GM23338 (cell line): ENCODE measurements around the gene AKT1S1. TPM values are rescaled to one million over a fixed set of nuclear protein-coding genes. Genes with fewer than 3 reads are reported as not detected.

ENCODE experiments used
- ATAC-seq: fragments of 200-7000 bp; cut with Tn5 transposase; 3 replicates; pipeline ENCODE4 v1.9.1; 2020
- DNase-seq: peaks from one replicate; pipeline ENCODE4 v3.0.0-alpha.2; 2015; ENCODE audit warnings: low spot score
- H2AFZ ChIP-seq: fragments of 200-600 bp; sonication (generic); 2 replicates; pipeline ENCODE4 v1.8.0; 2016; ENCODE audit warnings: antibody characterized with exemption, mild to moderate bottlenecking, moderate library complexity
- H3F3A ChIP-seq: fragments of 200-600 bp; sonication (generic); replicated peaks from 2 replicates; pipeline ENCODE4 v1.8.0; 2017; ENCODE audit warnings: antibody characterized with exemption, mixed run types, low read depth
- H3K27ac ChIP-seq: fragments of 200-600 bp; sonication (generic); 2 replicates; pipeline ENCODE4 v1.6.1; 2016; ENCODE audit warnings: low read depth
- H3K27me3 ChIP-seq: fragments of 200-600 bp; sonication (generic); 2 replicates; pipeline ENCODE4 v1.8.0; 2016; ENCODE audit warnings: mild to moderate bottlenecking, mixed run types, moderate library complexity; ENCODE audit not compliant: insufficient read depth
- H3K36me3 ChIP-seq: fragments of 200-600 bp; sonication (generic); 2 replicates; pipeline ENCODE4 v1.8.0; 2016; ENCODE audit warnings: mild to moderate bottlenecking; ENCODE audit not compliant: insufficient read depth
- H3K4me1 ChIP-seq: fragments of 200-600 bp; sonication (generic); 2 replicates; pipeline ENCODE4 v1.8.0; 2016; ENCODE audit warnings: mild to moderate bottlenecking, moderate library complexity; ENCODE audit not compliant: insufficient read depth
- H3K4me2 ChIP-seq: fragments of 200-600 bp; sonication (generic); 2 replicates; pipeline ENCODE4 v1.7.1; 2017; ENCODE audit warnings: mixed run types
- H3K4me3 ChIP-seq: fragments of 200-600 bp; sonication (generic); 2 replicates; pipeline ENCODE4 v1.6.1; 2016; ENCODE audit warnings: mixed run types
- H3K79me2 ChIP-seq: fragments of 200-600 bp; sonication (generic); replicated peaks from 2 replicates; pipeline ENCODE4 v1.8.0; 2017; ENCODE audit warnings: mild to moderate bottlenecking; ENCODE audit not compliant: insufficient read depth
- H3K9me2 ChIP-seq: fragments of 200-600 bp; sonication (generic); 2 replicates; pipeline ENCODE4 v1.8.0; 2017; ENCODE audit not compliant: insufficient read depth
- H4K20me1 ChIP-seq: fragments of 200-600 bp; sonication (generic); replicated peaks from 2 replicates; pipeline ENCODE4 v1.8.0; 2017; ENCODE audit warnings: mild to moderate bottlenecking; ENCODE audit not compliant: insufficient read depth
- H3K27ac Mint-ChIP-seq: 2 replicates; pipeline ENCODE4 v1.8.0; 2020; ENCODE audit warnings: inconsistent platforms, mild to moderate bottlenecking, moderate library complexity, mixed read lengths
- H3K27me3 Mint-ChIP-seq: 3 replicates; pipeline ENCODE4 v1.8.0; 2022; ENCODE audit warnings: low read depth, mild to moderate bottlenecking, moderate library complexity, mixed read lengths, inconsistent platforms; ENCODE audit not compliant: insufficient read depth, poor library complexity
- H3K36me3 Mint-ChIP-seq: 3 replicates; pipeline ENCODE4 v1.8.0; 2021; ENCODE audit warnings: low read depth, mild to moderate bottlenecking, inconsistent platforms, moderate library complexity, mixed read lengths
- H3K4me1 Mint-ChIP-seq: 3 replicates; pipeline ENCODE4 v1.8.0; 2020; ENCODE audit warnings: mild to moderate bottlenecking, inconsistent platforms, mixed read lengths
- H3K4me3 Mint-ChIP-seq: 3 replicates; pipeline ENCODE4 v1.8.0; 2021; ENCODE audit warnings: moderate library complexity, mild to moderate bottlenecking, inconsistent platforms, mixed read lengths
- H3K9me3 Mint-ChIP-seq: 3 replicates; pipeline ENCODE4 v1.8.0; 2020; ENCODE audit warnings: moderate library complexity, mild to moderate bottlenecking, inconsistent platforms, mixed read lengths
- CREB1 ChIP-seq: fragments of 250-450 bp; sonication (Bioruptor Pico); IDR thresholded peaks from 2 replicates; pipeline ENCODE4 v1.5.0; 2020; ENCODE audit warnings: low read depth, mild to moderate bottlenecking, moderate library complexity
- EZH2 ChIP-seq: fragments of 200-600 bp; sonication (generic); IDR thresholded peaks from one replicate; pipeline ENCODE4 v1.8.0; 2017; ENCODE audit warnings: antibody characterized with exemption, mild to moderate bottlenecking, low read depth; ENCODE audit not compliant: unreplicated experiment
- EZH2phosphoT487 ChIP-seq: fragments of 200-600 bp; sonication (generic); IDR thresholded peaks from one replicate; pipeline ENCODE4 v1.8.1; 2018; ENCODE audit warnings: antibody characterized with exemption; ENCODE audit not compliant: unreplicated experiment
- JUNB ChIP-seq: IDR thresholded peaks from one replicate; pipeline ENCODE4 v1.6.1; 2016; ENCODE audit warnings: antibody characterized with exemption; ENCODE audit not compliant: unreplicated experiment
- NANOG ChIP-seq: IDR thresholded peaks from 2 replicates; pipeline ENCODE4 v1.6.1; 2016; ENCODE audit warnings: antibody characterized with exemption, borderline replicate concordance
- ZNF114 ChIP-seq: fragments of 250-450 bp; sonication (Bioruptor Pico); IDR thresholded peaks from 2 replicates; pipeline ENCODE4 v1.5.0; 2020; ENCODE audit warnings: mild to moderate bottlenecking, moderate library complexity
- ZNF462 ChIP-seq: fragments of 250-450 bp; sonication (Bioruptor Pico); IDR thresholded peaks from 2 replicates; pipeline ENCODE4 v1.5.0; 2020; ENCODE audit warnings: mild to moderate bottlenecking, moderate library complexity
- polyA plus RNA-seq: library from polyadenylated mRNA; unstranded; fragments of >200 nt; fragmentation: Nextera tagmentation; extraction: Ambion mirVana; gene quantifications from 2 replicates; pipeline ENCODE4 v1.2.1, GENCODE V29; 2016
- total RNA-seq: library from RNA; depleted of rRNA; stranded (reverse); fragments of >200 nt; shearing (Covaris generic); gene quantifications from 2 replicates; pipeline ENCODE4 v1.2.3, GENCODE V29; 2014
- TF ChIP-seq, protein P1 (sequence below): IDR thresholded peaks from one replicate; pipeline ENCODE4 v1.6.1; 2018; ENCODE audit warnings: antibody characterized with exemption; ENCODE audit not compliant: unreplicated experiment
- TF ChIP-seq, protein P2 (sequence below), 2 experiments: fragments of 200-600 bp in 1 of 2; sonication (generic) in 1 of 2; conservative IDR thresholded peaks; 2 replicates each; pipeline versions ENCODE4 v1.5.1 to v1.6.1; 2016 to 2017; ENCODE audit warnings: antibody characterized with exemption in 2 of 2, low read depth in 2 of 2, mild to moderate bottlenecking in 2 of 2, moderate library complexity in 1 of 2

AKT1S1 gene
- total and polyA plus RNA-seq, 2 experiments from 2014 or later = 21.5 to 28.6 TPM

DNA sequence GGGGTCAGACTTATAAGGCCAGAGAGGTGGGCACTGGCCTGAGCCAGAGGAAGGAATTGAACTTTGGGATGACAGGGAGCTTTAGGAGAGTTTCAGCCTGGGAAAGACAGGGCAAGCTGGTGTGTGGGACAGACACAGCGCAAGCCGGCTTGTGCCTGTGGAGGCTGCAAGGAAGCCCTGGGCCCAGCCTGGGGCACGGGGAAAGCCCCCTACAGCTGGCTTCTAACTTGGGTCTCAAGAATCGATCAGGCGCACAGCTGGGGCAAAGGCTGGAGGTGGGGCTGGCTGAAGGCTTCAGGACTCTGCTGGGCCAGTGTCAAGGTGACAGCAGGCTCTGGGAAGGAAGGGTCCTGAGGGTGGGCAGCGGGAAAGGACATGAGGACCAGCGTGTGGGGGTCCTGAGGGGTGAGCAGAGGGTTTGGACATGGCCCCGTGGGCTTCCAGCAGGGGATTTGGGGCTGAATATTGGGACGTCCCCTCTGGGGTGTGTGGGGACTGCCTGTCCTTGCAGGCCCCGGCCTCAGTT is 23.2 kb downstream of the AKT1S1 start:
- Histone ChIP-seq H3K27ac (no peak overlapping the region), H3F3A (peaks cover 47% of the 10 kb centered on the region), H3K79me2 (peaks cover 32% of the 10 kb centered on the region), H4K20me1 (peaks cover 28% of the 10 kb centered on the region), H2AFZ (no peak overlapping the region), H3K36me3 (no peaks in the 10 kb centered on the region; the same call in 1 of the 2 replicates), H3K9me2 (no peaks in the 10 kb centered on the region), H3K4me2 (0 out of 2 replicates have a peak overlapping the region, but pooled peaks have one; percentile 95), H3K4me3 (no peak overlapping the region), H3K4me1 (peaks cover 21% of the 10 kb centered on the region), H3K27me3 (no peaks in the 10 kb centered on the region)
- no peak overlapping the region for H3K27ac Mint-ChIP-seq
- DNase-seq (no peak), ATAC-seq (no peak)
- peak overlapping the region; percentile 38; the same call in 1 of the 3 replicates for H3K4me3 Mint-ChIP-seq
- H3K36me3 Mint-ChIP-seq = peaks cover 66% of the 10 kb centered on the region
- no peak for TF ChIP-seq EZH2phosphoT487
- TF ChIP-seq ZNF462 (CRISPR knock-in tag) = no peak
- H3K4me1 Mint-ChIP-seq = peaks cover 24% of the 10 kb centered on the region
- H3K9me3 Mint-ChIP-seq = peaks cover 11% of the 10 kb centered on the region
- H3K27me3 Mint-ChIP-seq = peaks cover 54% of the 10 kb centered on the region

- Mint-ChIP-seq H3K9me3 (peaks cover 10% of the 10 kb centered on the region; the same call in 1 of the 3 replicates), H3K4me3 (peak overlapping the region; percentile 85), H3K27me3 (peaks cover 41% of the 10 kb centered on the region), H3K4me1 (peaks cover 24% of the 10 kb centered on the region), H3K36me3 (peaks cover 59% of the 10 kb centered on the region), H3K27ac (0 out of 2 replicates have a peak overlapping the region, but pooled peaks have one; percentile 3)
- peak overlapping the region; percentile 95 for H3K4me2 ChIP-seq
- peaks cover 38% of the 10 kb centered on the region for H3F3A ChIP-seq
- DNase-seq = no peak
- H3K27me3 ChIP-seq = no peaks in the 10 kb centered on the region
- 0 out of 2 replicates have a peak, but pooled peaks cover 3% of the 10 kb centered on the region for H3K9me2 ChIP-seq
- no peak for ATAC-seq
- H2AFZ ChIP-seq = no peak overlapping the region
- H3K36me3 ChIP-seq = no peaks in the 10 kb centered on the region; the same call in 1 of the 2 replicates
- H3K27ac ChIP-seq = no peak overlapping the region
- H3K79me2 ChIP-seq = peaks cover 37% of the 10 kb centered on the region
- H3K4me1 ChIP-seq = peaks cover 21% of the 10 kb centered on the region
- peaks cover 31% of the 10 kb centered on the region for H4K20me1 ChIP-seq
- H3K4me3 ChIP-seq = peak overlapping the region; percentile 88
- TF ChIP-seq, protein P1, sequence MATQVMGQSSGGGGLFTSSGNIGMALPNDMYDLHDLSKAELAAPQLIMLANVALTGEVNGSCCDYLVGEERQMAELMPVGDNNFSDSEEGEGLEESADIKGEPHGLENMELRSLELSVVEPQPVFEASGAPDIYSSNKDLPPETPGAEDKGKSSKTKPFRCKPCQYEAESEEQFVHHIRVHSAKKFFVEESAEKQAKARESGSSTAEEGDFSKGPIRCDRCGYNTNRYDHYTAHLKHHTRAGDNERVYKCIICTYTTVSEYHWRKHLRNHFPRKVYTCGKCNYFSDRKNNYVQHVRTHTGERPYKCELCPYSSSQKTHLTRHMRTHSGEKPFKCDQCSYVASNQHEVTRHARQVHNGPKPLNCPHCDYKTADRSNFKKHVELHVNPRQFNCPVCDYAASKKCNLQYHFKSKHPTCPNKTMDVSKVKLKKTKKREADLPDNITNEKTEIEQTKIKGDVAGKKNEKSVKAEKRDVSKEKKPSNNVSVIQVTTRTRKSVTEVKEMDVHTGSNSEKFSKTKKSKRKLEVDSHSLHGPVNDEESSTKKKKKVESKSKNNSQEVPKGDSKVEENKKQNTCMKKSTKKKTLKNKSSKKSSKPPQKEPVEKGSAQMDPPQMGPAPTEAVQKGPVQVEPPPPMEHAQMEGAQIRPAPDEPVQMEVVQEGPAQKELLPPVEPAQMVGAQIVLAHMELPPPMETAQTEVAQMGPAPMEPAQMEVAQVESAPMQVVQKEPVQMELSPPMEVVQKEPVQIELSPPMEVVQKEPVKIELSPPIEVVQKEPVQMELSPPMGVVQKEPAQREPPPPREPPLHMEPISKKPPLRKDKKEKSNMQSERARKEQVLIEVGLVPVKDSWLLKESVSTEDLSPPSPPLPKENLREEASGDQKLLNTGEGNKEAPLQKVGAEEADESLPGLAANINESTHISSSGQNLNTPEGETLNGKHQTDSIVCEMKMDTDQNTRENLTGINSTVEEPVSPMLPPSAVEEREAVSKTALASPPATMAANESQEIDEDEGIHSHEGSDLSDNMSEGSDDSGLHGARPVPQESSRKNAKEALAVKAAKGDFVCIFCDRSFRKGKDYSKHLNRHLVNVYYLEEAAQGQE = no peak
- TF ChIP-seq, protein P2, sequence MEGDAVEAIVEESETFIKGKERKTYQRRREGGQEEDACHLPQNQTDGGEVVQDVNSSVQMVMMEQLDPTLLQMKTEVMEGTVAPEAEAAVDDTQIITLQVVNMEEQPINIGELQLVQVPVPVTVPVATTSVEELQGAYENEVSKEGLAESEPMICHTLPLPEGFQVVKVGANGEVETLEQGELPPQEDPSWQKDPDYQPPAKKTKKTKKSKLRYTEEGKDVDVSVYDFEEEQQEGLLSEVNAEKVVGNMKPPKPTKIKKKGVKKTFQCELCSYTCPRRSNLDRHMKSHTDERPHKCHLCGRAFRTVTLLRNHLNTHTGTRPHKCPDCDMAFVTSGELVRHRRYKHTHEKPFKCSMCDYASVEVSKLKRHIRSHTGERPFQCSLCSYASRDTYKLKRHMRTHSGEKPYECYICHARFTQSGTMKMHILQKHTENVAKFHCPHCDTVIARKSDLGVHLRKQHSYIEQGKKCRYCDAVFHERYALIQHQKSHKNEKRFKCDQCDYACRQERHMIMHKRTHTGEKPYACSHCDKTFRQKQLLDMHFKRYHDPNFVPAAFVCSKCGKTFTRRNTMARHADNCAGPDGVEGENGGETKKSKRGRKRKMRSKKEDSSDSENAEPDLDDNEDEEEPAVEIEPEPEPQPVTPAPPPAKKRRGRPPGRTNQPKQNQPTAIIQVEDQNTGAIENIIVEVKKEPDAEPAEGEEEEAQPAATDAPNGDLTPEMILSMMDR (conservative IDR thresholded peaks at IDR 0.05; ENCODE audit: low read depth in 2 of 2) = no peak
- TF ChIP-seq JUNB (no peak), NANOG (no peak), EZH2 (no peak), CREB1 (CRISPR knock-in tag) (no peak), ZNF114 (CRISPR knock-in tag) (no peak), EZH2phosphoT487 (no peak)
These were observed 24.5 kb downstream of the AKT1S1 start for GRCh38 chr19:49852631-49853126.
